ENCODE data around the gene EMILIN2.

Gene EMILIN2
- long read RNA-seq, result 0 reads

DNA sequence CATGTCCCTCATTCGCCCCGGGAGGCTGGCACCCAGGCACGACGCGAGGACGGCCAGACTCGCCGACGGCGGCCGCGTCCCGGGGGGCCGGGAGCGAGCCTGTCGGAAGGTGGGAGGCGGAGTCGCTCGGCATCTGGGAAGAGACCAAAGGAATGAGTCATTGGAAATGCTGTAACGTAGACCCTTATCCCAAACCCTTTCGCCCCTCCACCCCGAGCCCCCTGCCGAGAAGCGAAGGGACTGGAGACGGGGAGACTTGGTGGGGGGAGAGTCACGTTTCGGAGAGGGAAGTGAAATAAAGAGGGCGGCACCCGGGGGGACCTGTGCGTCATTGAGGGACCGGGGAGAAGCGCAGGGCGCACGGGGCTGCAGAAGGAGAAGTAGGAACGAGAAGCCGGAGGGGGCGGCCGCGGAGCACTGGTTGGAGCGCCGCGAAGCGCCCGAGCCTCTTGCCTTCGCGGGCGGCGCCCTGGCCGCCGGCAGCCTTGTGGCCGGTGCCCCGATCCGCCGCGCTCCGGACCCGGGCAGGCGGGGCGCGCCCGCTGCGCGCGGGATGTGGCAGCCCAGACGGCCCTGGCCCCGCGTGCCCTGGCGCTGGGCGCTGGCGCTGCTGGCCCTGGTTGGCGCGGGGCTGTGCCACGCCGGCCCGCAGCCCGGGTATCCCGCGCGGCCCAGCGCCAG lies at the start of gene EMILIN2:
Gene EMILIN2 (plus strand): TSS at position 371 of the 681 bp plus-strand sequence. CDS start 183 bp downstream, at position 554.
- Histone ChIP-seq H3K27ac (replicated peaks) (peak within 1 kb of the TSS; percentile 67), H3K27me3 (ENCODE audit: insufficient read depth, poor library complexity, severe bottlenecking) (no peaks in the 10 kb centered on the region), H3K4me3 (replicated peaks; ENCODE audit: insufficient read depth, low read length) (peak within 1 kb of the TSS; percentile 72)
- TF ChIP-seq SPI1 (IDR thresholded peaks at IDR 0.05; ENCODE audit: borderline replicate concordance, low read depth), result peak; percentile 74; the same call in 1 of the 2 replicates
- TF ChIP-seq GABPA (IDR thresholded peaks at IDR 0.05; ENCODE audit: low read depth), result no peak
- TF ChIP-seq, protein P1, sequence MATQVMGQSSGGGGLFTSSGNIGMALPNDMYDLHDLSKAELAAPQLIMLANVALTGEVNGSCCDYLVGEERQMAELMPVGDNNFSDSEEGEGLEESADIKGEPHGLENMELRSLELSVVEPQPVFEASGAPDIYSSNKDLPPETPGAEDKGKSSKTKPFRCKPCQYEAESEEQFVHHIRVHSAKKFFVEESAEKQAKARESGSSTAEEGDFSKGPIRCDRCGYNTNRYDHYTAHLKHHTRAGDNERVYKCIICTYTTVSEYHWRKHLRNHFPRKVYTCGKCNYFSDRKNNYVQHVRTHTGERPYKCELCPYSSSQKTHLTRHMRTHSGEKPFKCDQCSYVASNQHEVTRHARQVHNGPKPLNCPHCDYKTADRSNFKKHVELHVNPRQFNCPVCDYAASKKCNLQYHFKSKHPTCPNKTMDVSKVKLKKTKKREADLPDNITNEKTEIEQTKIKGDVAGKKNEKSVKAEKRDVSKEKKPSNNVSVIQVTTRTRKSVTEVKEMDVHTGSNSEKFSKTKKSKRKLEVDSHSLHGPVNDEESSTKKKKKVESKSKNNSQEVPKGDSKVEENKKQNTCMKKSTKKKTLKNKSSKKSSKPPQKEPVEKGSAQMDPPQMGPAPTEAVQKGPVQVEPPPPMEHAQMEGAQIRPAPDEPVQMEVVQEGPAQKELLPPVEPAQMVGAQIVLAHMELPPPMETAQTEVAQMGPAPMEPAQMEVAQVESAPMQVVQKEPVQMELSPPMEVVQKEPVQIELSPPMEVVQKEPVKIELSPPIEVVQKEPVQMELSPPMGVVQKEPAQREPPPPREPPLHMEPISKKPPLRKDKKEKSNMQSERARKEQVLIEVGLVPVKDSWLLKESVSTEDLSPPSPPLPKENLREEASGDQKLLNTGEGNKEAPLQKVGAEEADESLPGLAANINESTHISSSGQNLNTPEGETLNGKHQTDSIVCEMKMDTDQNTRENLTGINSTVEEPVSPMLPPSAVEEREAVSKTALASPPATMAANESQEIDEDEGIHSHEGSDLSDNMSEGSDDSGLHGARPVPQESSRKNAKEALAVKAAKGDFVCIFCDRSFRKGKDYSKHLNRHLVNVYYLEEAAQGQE (IDR thresholded peaks at IDR 0.05; ENCODE audit: insufficient replicate concordance, low read depth), result no peak
- TF ChIP-seq, protein P2, sequence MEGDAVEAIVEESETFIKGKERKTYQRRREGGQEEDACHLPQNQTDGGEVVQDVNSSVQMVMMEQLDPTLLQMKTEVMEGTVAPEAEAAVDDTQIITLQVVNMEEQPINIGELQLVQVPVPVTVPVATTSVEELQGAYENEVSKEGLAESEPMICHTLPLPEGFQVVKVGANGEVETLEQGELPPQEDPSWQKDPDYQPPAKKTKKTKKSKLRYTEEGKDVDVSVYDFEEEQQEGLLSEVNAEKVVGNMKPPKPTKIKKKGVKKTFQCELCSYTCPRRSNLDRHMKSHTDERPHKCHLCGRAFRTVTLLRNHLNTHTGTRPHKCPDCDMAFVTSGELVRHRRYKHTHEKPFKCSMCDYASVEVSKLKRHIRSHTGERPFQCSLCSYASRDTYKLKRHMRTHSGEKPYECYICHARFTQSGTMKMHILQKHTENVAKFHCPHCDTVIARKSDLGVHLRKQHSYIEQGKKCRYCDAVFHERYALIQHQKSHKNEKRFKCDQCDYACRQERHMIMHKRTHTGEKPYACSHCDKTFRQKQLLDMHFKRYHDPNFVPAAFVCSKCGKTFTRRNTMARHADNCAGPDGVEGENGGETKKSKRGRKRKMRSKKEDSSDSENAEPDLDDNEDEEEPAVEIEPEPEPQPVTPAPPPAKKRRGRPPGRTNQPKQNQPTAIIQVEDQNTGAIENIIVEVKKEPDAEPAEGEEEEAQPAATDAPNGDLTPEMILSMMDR (IDR thresholded peaks at IDR 0.05; ENCODE audit: insufficient read depth, low read length), result no peak
- peak; percentile 59; the same call in 1 of the 2 replicates for TF ChIP-seq POLR2AphosphoS5 (IDR thresholded peaks at IDR 0.05; ENCODE audit: low read depth)
- peak; percentile 92 to 94 for DNase-seq (ENCODE audit: low read depth in 1 of 2, low spot score in 1 of 2)

DNA sequence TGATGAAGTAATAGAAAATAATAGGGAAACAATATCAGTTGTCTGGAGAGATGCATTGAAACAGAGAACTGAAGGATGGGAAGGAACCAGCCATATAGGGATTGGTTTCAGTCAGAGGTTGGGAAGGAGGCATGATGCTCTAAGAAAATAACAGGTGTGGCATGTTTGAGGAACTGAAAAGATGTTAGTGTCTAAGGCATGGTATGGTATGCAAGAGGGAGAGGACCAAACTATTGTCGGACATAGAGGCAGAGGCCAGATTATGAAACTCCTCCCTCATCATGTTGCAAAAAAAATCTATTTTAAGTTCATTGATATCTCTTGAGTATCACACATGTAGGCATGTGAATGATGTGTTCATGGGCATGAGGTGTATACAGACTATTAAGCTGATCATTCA lies 48.9 kb upstream of the EMILIN2 start:
- no peak for DNase-seq (ENCODE audit: low read depth in 1 of 2, low spot score in 1 of 2)
- no peak overlapping the region for H3K27ac ChIP-seq (replicated peaks)
- no peaks in the 10 kb centered on the region for H3K27me3 ChIP-seq (ENCODE audit: insufficient read depth, poor library complexity, severe bottlenecking)
- no peak overlapping the region for H3K4me3 ChIP-seq (replicated peaks; ENCODE audit: insufficient read depth, low read length)
- TF ChIP-seq SPI1 (IDR thresholded peaks at IDR 0.05; ENCODE audit: borderline replicate concordance, low read depth) (no peak), GABPA (IDR thresholded peaks at IDR 0.05; ENCODE audit: low read depth) (no peak)
- TF ChIP-seq, protein P2 (IDR thresholded peaks at IDR 0.05; ENCODE audit: insufficient read depth, low read length), result no peak
- TF ChIP-seq, protein P1 (IDR thresholded peaks at IDR 0.05; ENCODE audit: insufficient replicate concordance, low read depth), result no peak

DNA sequence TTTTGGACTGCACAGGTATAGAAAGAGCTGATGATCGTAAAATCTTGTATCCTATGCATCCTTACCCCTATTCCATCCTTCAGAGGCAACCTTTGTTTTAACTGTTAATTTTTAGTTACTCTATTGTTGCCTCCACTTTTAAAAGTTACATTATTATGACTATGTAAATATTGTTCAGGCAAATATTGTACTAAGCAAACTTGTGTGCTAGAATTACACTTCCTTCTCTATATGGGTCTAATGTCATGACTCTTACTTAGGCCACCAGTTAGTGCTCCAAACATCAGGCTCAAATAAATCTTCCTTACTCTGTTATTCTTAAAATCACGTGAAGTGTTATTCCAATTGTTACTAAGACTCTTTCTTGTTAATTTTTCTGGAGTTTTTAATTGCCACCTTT lies 47.4 kb upstream of the EMILIN2 start:
- Histone ChIP-seq H3K27me3 (ENCODE audit: insufficient read depth, poor library complexity, severe bottlenecking) (no peaks in the 10 kb centered on the region), H3K27ac (replicated peaks) (no peak overlapping the region), H3K4me3 (replicated peaks; ENCODE audit: insufficient read depth, low read length) (no peak overlapping the region)
- no peak for TF ChIP-seq SPI1 (IDR thresholded peaks at IDR 0.05; ENCODE audit: borderline replicate concordance, low read depth)
- no peak for TF ChIP-seq GABPA (IDR thresholded peaks at IDR 0.05; ENCODE audit: low read depth)
- TF ChIP-seq, protein P2 (IDR thresholded peaks at IDR 0.05; ENCODE audit: insufficient read depth, low read length), result no peak
- TF ChIP-seq, protein P1 (IDR thresholded peaks at IDR 0.05; ENCODE audit: insufficient replicate concordance, low read depth), result no peak
- TF ChIP-seq POLR2AphosphoS5 (IDR thresholded peaks at IDR 0.05; ENCODE audit: low read depth), result no peak
- no peak for DNase-seq (ENCODE audit: low read depth in 1 of 2, low spot score in 1 of 2)

Data from HL-60 (cell line).